ENCODE data around the gene PARP9.
"Not testable (repeated sequence)": the region's sequence is repeated elsewhere in the genome, so short reads cannot be mapped to it uniquely, and the experiment has no call there.

Gene PARP9

GRCh38 chr3:122502941-122503340 is 61.2 kb downstream of the PARP9 start:
- H3K4me3 ChIP-seq (ENCODE audit: low read depth, low read length), result no peak overlapping the region
- TF ChIP-seq CTCF (IDR thresholded peaks at IDR 0.05; ENCODE audit: low read depth, low read length), result no peak

GRCh38 chr3:122502139-122502538 is 62.0 kb downstream of the PARP9 start:
- H3K4me3 ChIP-seq (ENCODE audit: low read depth, low read length), result no peak overlapping the region
- TF ChIP-seq CTCF (IDR thresholded peaks at IDR 0.05; ENCODE audit: low read depth, low read length), result no peak

- H3K4me3 ChIP-seq (ENCODE audit: low read depth, low read length), result not testable (repeated sequence)
Observed at GRCh38 chr3:122500964-122501363, 63.1 kb downstream of the PARP9 start.

- no peak for TF ChIP-seq CTCF (IDR thresholded peaks at IDR 0.05; ENCODE audit: low read depth, low read length)
- H3K4me3 ChIP-seq (ENCODE audit: low read depth, low read length), result no peak overlapping the region
Observed at GRCh38 chr3:122498152-122498551, 65.9 kb downstream of the PARP9 start.

GRCh38 chr3:122497425-122497824 is 66.7 kb downstream of the PARP9 start:
- no peak overlapping the region for H3K4me3 ChIP-seq (ENCODE audit: low read depth, low read length)
- no peak for TF ChIP-seq CTCF (IDR thresholded peaks at IDR 0.05; ENCODE audit: low read depth, low read length)

GRCh38 chr3:122496508-122496907 is 67.6 kb downstream of the PARP9 start:
- H3K4me3 ChIP-seq (ENCODE audit: low read depth, low read length), result no peak overlapping the region

GRCh38 chr3:122493296-122493695 is 70.8 kb downstream of the PARP9 start:
- TF ChIP-seq CTCF (IDR thresholded peaks at IDR 0.05; ENCODE audit: low read depth, low read length), result no peak
- no peak overlapping the region for H3K4me3 ChIP-seq (ENCODE audit: low read depth, low read length)

More at GRCh38 chr3:122496508-122496907, 67.6 kb downstream of the PARP9 start:
- TF ChIP-seq CTCF (IDR thresholded peaks at IDR 0.05; ENCODE audit: low read depth, low read length), result no peak

GRCh38 chr3:122488262-122488973 is 75.7 kb downstream of the PARP9 start:
- no peak for TF ChIP-seq CTCF (IDR thresholded peaks at IDR 0.05; ENCODE audit: low read depth, low read length)
- no peak overlapping the region for H3K4me3 ChIP-seq (ENCODE audit: low read depth, low read length)

Measured in WI38 (cell line).